Neutrophil (primary cell): ENCODE results near the gene ALPK3.

Experiments
- H3K27ac ChIP-seq: fragments of 200-600 bp; sonication (generic); 2 replicates; pipeline ENCODE4 v1.5.1; 2016; ENCODE audit warnings: mild to moderate bottlenecking, moderate library complexity
- H3K27me3 ChIP-seq: fragments of 200-600 bp; sonication (generic); 2 replicates; pipeline ENCODE4 v1.6.0; 2016; ENCODE audit warnings: mild to moderate bottlenecking
- H3K36me3 ChIP-seq: fragments of 200-600 bp; sonication (generic); 2 replicates; pipeline ENCODE4 v1.5.1; 2017
- H3K4me1 ChIP-seq, 2 experiments: fragments of 200-600 bp in 1 of 2; sonication (generic) in 1 of 2; 1 replicate in 1 of 2; 2 replicates in 1 of 2; pipeline versions ENCODE4 v1.5.1 to v1.6.1; 2013 to 2016; ENCODE audit warnings: low read depth in 1 of 2, low read length in 1 of 2, mild to moderate bottlenecking in 1 of 2, moderate library complexity in 1 of 2; ENCODE audit not compliant: control insufficient read depth in 1 of 2, insufficient read depth in 1 of 2
- H3K4me3 ChIP-seq, 2 experiments: fragments of 200-600 bp in 1 of 2; sonication (generic) in 1 of 2; 1 replicate in 1 of 2; 2 replicates in 1 of 2; pipeline ENCODE4 v1.5.1; 2013 to 2016; ENCODE audit warnings: low read depth in 1 of 2, low read length in 1 of 2, mild to moderate bottlenecking in 1 of 2, moderate library complexity in 1 of 2
- H3K9me3 ChIP-seq: fragments of 200-600 bp; sonication (generic); 2 replicates; pipeline ENCODE4 v1.5.1; 2016
- CTCF ChIP-seq: fragments of 200-600 bp; sonication (generic); IDR thresholded peaks from 2 replicates; pipeline ENCODE4 v1.5.1; 2016; ENCODE audit warnings: antibody characterized with exemption

Gene ALPK3

GRCh38 chr15:84857418-84858004 lies 40.4 kb downstream of the ALPK3 start:
- H3K4me3 ChIP-seq = no peak overlapping the region
- no peaks in the 10 kb centered on the region for H3K4me1 ChIP-seq
- no peaks in the 10 kb centered on the region for H3K9me3 ChIP-seq
- no peaks in the 10 kb centered on the region for H3K36me3 ChIP-seq
- H3K27ac ChIP-seq = no peak overlapping the region
- no peaks in the 10 kb centered on the region for H3K27me3 ChIP-seq
- TF ChIP-seq CTCF = no peak

- no peaks in the 10 kb centered on the region for H3K36me3 ChIP-seq
- H3K4me1 ChIP-seq = no peaks in the 10 kb centered on the region
- TF ChIP-seq CTCF = no peak
- H3K27ac ChIP-seq = no peak overlapping the region
- no peaks in the 10 kb centered on the region for H3K9me3 ChIP-seq
- H3K27me3 ChIP-seq = no peaks in the 10 kb centered on the region
- no peak overlapping the region for H3K4me3 ChIP-seq
These were observed 41.1 kb downstream of the ALPK3 start for GRCh38 chr15:84858231-84858630.

- Histone ChIP-seq H3K27ac (no peak overlapping the region), H3K4me3 (no peak overlapping the region), H3K4me1 (no peaks in the 10 kb centered on the region), H3K9me3 (no peaks in the 10 kb centered on the region), H3K36me3 (no peaks in the 10 kb centered on the region), H3K27me3 (no peaks in the 10 kb centered on the region)
- TF ChIP-seq CTCF = no peak
These were observed 42.0 kb downstream of the ALPK3 start for GRCh38 chr15:84859144-84859543.

- Histone ChIP-seq H3K4me3 (no peak overlapping the region), H3K4me1 (no peaks in the 10 kb centered on the region), H3K9me3 (no peaks in the 10 kb centered on the region), H3K36me3 (no peaks in the 10 kb centered on the region), H3K27ac (no peak overlapping the region), H3K27me3 (no peaks in the 10 kb centered on the region)
- no peak for TF ChIP-seq CTCF
These were observed 42.5 kb downstream of the ALPK3 start for GRCh38 chr15:84859651-84860050.

- no peaks in the 10 kb centered on the region for H3K27me3 ChIP-seq
- H3K4me3 ChIP-seq = no peak overlapping the region
- H3K36me3 ChIP-seq = no peaks in the 10 kb centered on the region
- H3K27ac ChIP-seq = no peak overlapping the region
- TF ChIP-seq CTCF = no peak
- no peaks in the 10 kb centered on the region for H3K4me1 ChIP-seq
- H3K9me3 ChIP-seq = no peaks in the 10 kb centered on the region
These were observed 44.6 kb downstream of the ALPK3 start for GRCh38 chr15:84861781-84862180.
